HepG2 (cell line): ENCODE measurements around the gene ITGB3. TPM values are rescaled to one million over a fixed set of nuclear protein-coding genes. Genes with fewer than 3 reads are reported as not detected.

Experiments
- ATAC-seq: fragments of 200-7000 bp; cut with Tn5 transposase; 3 replicates; pipeline ENCODE4 v1.9.1; 2020; ENCODE audit warnings: mild to moderate bottlenecking, moderate library complexity
- BruUV-seq: library from RNA; stranded (reverse); fragments of 400-500 nt; replicated peaks from 2 replicates; lab custom pipeline; 2021; lab: Mats Ljungman, UMichigan
- CTCF ChIA-PET: fragments of 300-600 bp; formaldehyde crosslinking; extraction: SDS; loops from one replicate; lab custom pipeline; 2021; ENCODE audit warnings: low total read pairs, inconsistent platforms, low intra/inter-chr PET ratio; lab: Yijun Ruan, JAX
- POLR2A ChIA-PET: fragments of 350-600 bp; sonication (Branson Sonifier 250); formaldehyde crosslinking; loops from one replicate; lab custom pipeline; 2020; ENCODE audit warnings: antibody characterized with exemption, inconsistent platforms; lab: Yijun Ruan, JAX
- DNase-seq: peaks from one replicate; pipeline ENCODE4 v3.0.0-alpha.2; 2015; ENCODE audit warnings: low spot score
- FAIRE-seq: peaks from 3 replicates; lab custom pipeline; 2011; peaks lifted over from hg19 to GRCh38; lab: Jason Lieb, UNC
- H2AFZ ChIP-seq: one replicate; pipeline ENCODE4 v1.6.1; 2011; ENCODE audit warnings: low read length, inconsistent platforms
- H3K27ac ChIP-seq: fragments of 300-600 bp; 3 replicates; pipeline ENCODE4 v1.8.0; 2011; ENCODE audit warnings: mixed run types, mild to moderate bottlenecking, mixed read lengths, low read length, inconsistent platforms; ENCODE audit not compliant: insufficient read depth; ENCODE audit errors: extremely low read length
- H3K27me3 ChIP-seq, 2 experiments: fragments of 200-600 bp in 1 of 2; 2 replicates in 1 of 2; 3 replicates in 1 of 2; pipeline versions ENCODE4 v1.6.0 to v1.8.0; 2011; ENCODE audit warnings: low read length in 2 of 2, mild to moderate bottlenecking in 2 of 2, moderate library complexity in 2 of 2, inconsistent platforms in 1 of 2; ENCODE audit not compliant: insufficient read depth in 2 of 2, control insufficient read depth in 1 of 2
- H3K36me3 ChIP-seq, 2 experiments: fragments of 200-600 bp in 1 of 2; replicated peaks in 1 of 2; 2 replicates in 1 of 2; 3 replicates in 1 of 2; pipeline versions ENCODE4 v1.5.1 to v1.8.0; 2011; ENCODE audit warnings: low read length in 2 of 2, inconsistent platforms in 1 of 2; ENCODE audit not compliant: insufficient read depth in 2 of 2, control insufficient read depth in 1 of 2
- H3K4me1 ChIP-seq: 2 replicates; pipeline ENCODE4 v1.5.1; 2012; ENCODE audit warnings: low read length, inconsistent platforms; ENCODE audit not compliant: insufficient read depth
- H3K4me2 ChIP-seq: 2 replicates; pipeline ENCODE4 v1.6.0; 2011; ENCODE audit warnings: low read depth, low read length, inconsistent platforms
- H3K4me3 ChIP-seq, 3 experiments: fragments of 200-600 bp in 1 of 3; sonication (generic), shearing (Covaris generic) in 1 of 3; replicated peaks in 1 of 3; 2 replicates each; pipeline ENCODE4 v1.5.1; 2011 to 2016; ENCODE audit warnings: low read length in 3 of 3, inconsistent platforms in 2 of 3, low read depth in 2 of 3, mild to moderate bottlenecking in 2 of 3, control low read depth in 1 of 3, mixed read lengths in 1 of 3; ENCODE audit not compliant: insufficient read depth in 1 of 3
- H3K79me2 ChIP-seq: one replicate; pipeline ENCODE4 v1.6.1; 2011; ENCODE audit warnings: low read length, inconsistent platforms; ENCODE audit not compliant: insufficient read depth
- H3K9ac ChIP-seq: 2 replicates; pipeline ENCODE4 v1.6.0; 2011; ENCODE audit warnings: mild to moderate bottlenecking, low read depth, low read length, inconsistent platforms; ENCODE audit not compliant: insufficient read depth
- H3K9me3 ChIP-seq: 2 replicates; pipeline ENCODE4 v1.5.1; 2012; ENCODE audit warnings: mild to moderate bottlenecking, low read length
- H4K20me1 ChIP-seq: 2 replicates; pipeline ENCODE4 v1.6.0; 2011; ENCODE audit warnings: inconsistent platforms, mild to moderate bottlenecking, low read length, moderate library complexity; ENCODE audit not compliant: insufficient read depth
- DNMT1 ChIP-seq: sonication (generic); formaldehyde crosslinking; IDR thresholded peaks from 2 replicates; pipeline ENCODE4 v1.5.1; 2020; ENCODE audit warnings: mild to moderate bottlenecking, missing genetic modification reagents
- HES4 ChIP-seq: sonication (generic); formaldehyde crosslinking; IDR thresholded peaks from 2 replicates; pipeline ENCODE4 v1.9.0; 2021; ENCODE audit warnings: mild to moderate bottlenecking, missing genetic modification reagents, borderline replicate concordance
- MTF2 ChIP-seq: sonication (generic); formaldehyde crosslinking; IDR thresholded peaks from 2 replicates; pipeline ENCODE4 v1.5.0; 2020; ENCODE audit warnings: missing genetic modification reagents, borderline replicate concordance
- POLR2G ChIP-seq: fragments of 200-400 bp; formaldehyde crosslinking; IDR thresholded peaks from 2 replicates; pipeline ENCODE4 v1.6.1; 2018; ENCODE audit warnings: mild to moderate bottlenecking, low read depth, low read length, moderate library complexity
- ZNF20 ChIP-seq: sonication (generic); formaldehyde crosslinking; IDR thresholded peaks from 2 replicates; pipeline ENCODE4 v1.4.0; 2020; ENCODE audit warnings: mild to moderate bottlenecking, moderate library complexity, missing genetic modification reagents
- ZNF451 ChIP-seq: sonication (generic); formaldehyde crosslinking; IDR thresholded peaks from 2 replicates; pipeline ENCODE4 v1.5.0; 2020; ENCODE audit warnings: mild to moderate bottlenecking, missing genetic modification reagents
- ZNF564 ChIP-seq: sonication (generic); formaldehyde crosslinking; IDR thresholded peaks from 2 replicates; pipeline ENCODE4 v1.8.1; 2023; ENCODE audit warnings: mild to moderate bottlenecking, missing genetic modification reagents
- WGBS: methylation state at CpG from one replicate; pipeline ENCODE4 v1.1.6; 2017; ENCODE audit warnings: low lambda C conversion rate; 5-methylcytosine and 5-hydroxymethylcytosine counted together
- in situ Hi-C: cut with HindIII; loops from 2 replicates; pipeline ENCODE4 v1.10.0; 2017; ENCODE audit warnings: low pct_unique_long_range_greater_than_20kb; ENCODE audit not compliant: extremely low pct_ligation_motif_present
- intact Hi-C: fragments of 100-400 bp; cut with micrococcal nuclease; formaldehyde crosslinking; loops from one replicate; pipeline ENCODE4 v1.10.0; 2022; ENCODE audit not compliant: unreplicated experiment
- polyA plus RNA-seq, 8 experiments: library from polyadenylated mRNA; depleted of rRNA in 3 of 8; stranded (reverse) in 7 of 8; unstranded in 1 of 8; fragments of >200 nt; fragmentation: Illumina TruSeq in 4 of 8; extraction: Trizol in 4 of 8; gene quantifications; 2 replicates each; pipeline versions ENCODE4 v1.2.1 to v1.2.3, GENCODE V29; 2011 to 2016; ENCODE audit warnings: low read depth in 4 of 8, missing spikeins in 1 of 8, mixed read lengths in 1 of 8; ENCODE audit not compliant: insufficient read depth in 1 of 8
- total RNA-seq, 5 experiments: library from RNA; depleted of rRNA; stranded (reverse); fragments of >200 nt; fragmentation: Illumina TruSeq; extraction: Trizol; gene quantifications; 2 replicates each; pipeline ENCODE4 v1.2.3, GENCODE V29; 2016; ENCODE audit warnings: low read depth in 1 of 5
- TF ChIP-seq, protein P1 (sequence below): sonication (generic); formaldehyde crosslinking; IDR thresholded peaks from 2 replicates; pipeline ENCODE4 v1.4.0; 2020; ENCODE audit warnings: missing genetic modification reagents
- TF ChIP-seq, protein P2 (sequence below): conservative IDR thresholded peaks from 2 replicates; pipeline ENCODE4 v1.6.1; 2018; ENCODE audit warnings: missing genetic modification reagents
- TF ChIP-seq, protein P3 (sequence below): sonication (generic); formaldehyde crosslinking; IDR thresholded peaks from 2 replicates; pipeline ENCODE4 v1.5.1; 2020; ENCODE audit warnings: mild to moderate bottlenecking, missing genetic modification reagents, moderate library complexity
- TF ChIP-seq, protein P4 (sequence below): sonication (generic); formaldehyde crosslinking; IDR thresholded peaks from 2 replicates; pipeline ENCODE4 v1.4.0; 2020; ENCODE audit warnings: mild to moderate bottlenecking, missing genetic modification reagents, borderline replicate concordance

ITGB3 gene
- total and polyA plus RNA-seq, 2 of the 13 experiments (the other 11 are each of a cell fraction or from before 2014, with no cell fraction given) = 0.09 to 0.31 TPM

DNA sequence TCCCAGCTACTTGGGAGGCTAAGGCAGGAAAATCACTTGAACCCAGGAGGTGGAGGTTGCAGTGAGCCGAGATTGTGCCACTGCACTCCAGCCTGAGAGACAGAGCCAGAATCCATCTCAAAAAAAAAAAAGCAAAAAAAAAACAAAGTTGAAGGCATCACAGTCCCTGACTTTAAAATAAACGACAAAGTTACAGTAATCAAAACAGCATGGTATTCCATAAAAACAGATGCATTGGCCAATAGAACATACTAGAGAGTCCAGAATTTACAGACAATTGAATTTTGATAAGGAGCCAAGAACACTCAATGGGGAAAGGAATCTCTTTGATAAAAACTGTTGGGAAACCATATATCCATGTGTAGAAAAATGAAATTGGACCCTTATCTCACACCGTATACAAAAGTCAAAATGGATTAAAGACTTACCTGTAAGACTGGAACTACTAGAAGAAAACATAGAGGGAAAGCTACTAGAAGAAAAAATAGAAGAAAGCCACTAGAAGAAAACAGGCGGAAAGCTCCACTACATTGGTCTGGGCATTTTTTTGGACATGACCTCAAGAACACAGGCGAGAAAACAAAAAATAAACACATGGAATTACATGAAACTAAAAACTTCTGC, 67.4 kb downstream of the ITGB3 start:
- H3K36me3 ChIP-seq = no peaks in the 10 kb centered on the region
- FAIRE-seq (no peak), DNase-seq (no peak), ATAC-seq (no peak)
- H3K9ac ChIP-seq = no peak overlapping the region
- H3K4me1 ChIP-seq = peaks cover 50% of the 10 kb centered on the region
- POLR2A ChIA-PET = no interaction called here
- no peaks in the 10 kb centered on the region for H4K20me1 ChIP-seq
- H3K9me3 ChIP-seq = peaks cover 6% of the 10 kb centered on the region; the same call in 1 of the 2 replicates
- H3K4me2 ChIP-seq = no peak overlapping the region
- no TSS peak for BruUV-seq
- WGBS = 73% methylated on average over 5 of the region's 5 CpGs
- intact Hi-C loops = no loop called here
- no peak overlapping the region for H3K27ac ChIP-seq
- in situ Hi-C loops = no loop called here
- H3K79me2 ChIP-seq = no peaks in the 10 kb centered on the region
- no peaks in the 10 kb centered on the region for H3K27me3 ChIP-seq
- no peak overlapping the region for H3K4me3 ChIP-seq
- H2AFZ ChIP-seq = no peak overlapping the region
- CTCF ChIA-PET = no interaction called here
- TF ChIP-seq, protein P1, sequence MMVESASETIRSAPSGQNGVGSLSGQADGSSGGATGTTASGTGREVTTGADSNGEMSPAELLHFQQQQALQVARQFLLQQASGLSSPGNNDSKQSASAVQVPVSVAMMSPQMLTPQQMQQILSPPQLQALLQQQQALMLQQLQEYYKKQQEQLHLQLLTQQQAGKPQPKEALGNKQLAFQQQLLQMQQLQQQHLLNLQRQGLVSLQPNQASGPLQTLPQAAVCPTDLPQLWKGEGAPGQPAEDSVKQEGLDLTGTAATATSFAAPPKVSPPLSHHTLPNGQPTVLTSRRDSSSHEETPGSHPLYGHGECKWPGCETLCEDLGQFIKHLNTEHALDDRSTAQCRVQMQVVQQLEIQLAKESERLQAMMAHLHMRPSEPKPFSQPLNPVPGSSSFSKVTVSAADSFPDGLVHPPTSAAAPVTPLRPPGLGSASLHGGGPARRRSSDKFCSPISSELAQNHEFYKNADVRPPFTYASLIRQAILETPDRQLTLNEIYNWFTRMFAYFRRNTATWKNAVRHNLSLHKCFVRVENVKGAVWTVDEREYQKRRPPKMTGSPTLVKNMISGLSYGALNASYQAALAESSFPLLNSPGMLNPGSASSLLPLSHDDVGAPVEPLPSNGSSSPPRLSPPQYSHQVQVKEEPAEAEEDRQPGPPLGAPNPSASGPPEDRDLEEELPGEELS (CRISPR knock-in tag) = no peak
- TF ChIP-seq POLR2G (no peak), DNMT1 (CRISPR knock-in tag) (no peak), HES4 (CRISPR knock-in tag) (no peak), ZNF451 (CRISPR knock-in tag) (no peak), ZNF20 (CRISPR knock-in tag) (no peak), MTF2 (CRISPR knock-in tag) (no peak), ZNF564 (no peak)
- TF ChIP-seq, protein P2, sequence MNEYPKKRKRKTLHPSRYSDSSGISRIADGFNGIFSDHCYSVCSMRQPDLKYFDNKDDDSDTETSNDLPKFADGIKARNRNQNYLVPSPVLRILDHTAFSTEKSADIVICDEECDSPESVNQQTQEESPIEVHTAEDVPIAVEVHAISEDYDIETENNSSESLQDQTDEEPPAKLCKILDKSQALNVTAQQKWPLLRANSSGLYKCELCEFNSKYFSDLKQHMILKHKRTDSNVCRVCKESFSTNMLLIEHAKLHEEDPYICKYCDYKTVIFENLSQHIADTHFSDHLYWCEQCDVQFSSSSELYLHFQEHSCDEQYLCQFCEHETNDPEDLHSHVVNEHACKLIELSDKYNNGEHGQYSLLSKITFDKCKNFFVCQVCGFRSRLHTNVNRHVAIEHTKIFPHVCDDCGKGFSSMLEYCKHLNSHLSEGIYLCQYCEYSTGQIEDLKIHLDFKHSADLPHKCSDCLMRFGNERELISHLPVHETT (CRISPR knock-in tag) = no peak
- TF ChIP-seq, protein P3, sequence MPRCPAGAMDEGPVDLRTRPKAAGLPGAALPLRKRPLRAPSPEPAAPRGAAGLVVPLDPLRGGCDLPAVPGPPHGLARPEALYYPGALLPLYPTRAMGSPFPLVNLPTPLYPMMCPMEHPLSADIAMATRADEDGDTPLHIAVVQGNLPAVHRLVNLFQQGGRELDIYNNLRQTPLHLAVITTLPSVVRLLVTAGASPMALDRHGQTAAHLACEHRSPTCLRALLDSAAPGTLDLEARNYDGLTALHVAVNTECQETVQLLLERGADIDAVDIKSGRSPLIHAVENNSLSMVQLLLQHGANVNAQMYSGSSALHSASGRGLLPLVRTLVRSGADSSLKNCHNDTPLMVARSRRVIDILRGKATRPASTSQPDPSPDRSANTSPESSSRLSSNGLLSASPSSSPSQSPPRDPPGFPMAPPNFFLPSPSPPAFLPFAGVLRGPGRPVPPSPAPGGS (CRISPR knock-in tag) = no peak
- TF ChIP-seq, protein P4, sequence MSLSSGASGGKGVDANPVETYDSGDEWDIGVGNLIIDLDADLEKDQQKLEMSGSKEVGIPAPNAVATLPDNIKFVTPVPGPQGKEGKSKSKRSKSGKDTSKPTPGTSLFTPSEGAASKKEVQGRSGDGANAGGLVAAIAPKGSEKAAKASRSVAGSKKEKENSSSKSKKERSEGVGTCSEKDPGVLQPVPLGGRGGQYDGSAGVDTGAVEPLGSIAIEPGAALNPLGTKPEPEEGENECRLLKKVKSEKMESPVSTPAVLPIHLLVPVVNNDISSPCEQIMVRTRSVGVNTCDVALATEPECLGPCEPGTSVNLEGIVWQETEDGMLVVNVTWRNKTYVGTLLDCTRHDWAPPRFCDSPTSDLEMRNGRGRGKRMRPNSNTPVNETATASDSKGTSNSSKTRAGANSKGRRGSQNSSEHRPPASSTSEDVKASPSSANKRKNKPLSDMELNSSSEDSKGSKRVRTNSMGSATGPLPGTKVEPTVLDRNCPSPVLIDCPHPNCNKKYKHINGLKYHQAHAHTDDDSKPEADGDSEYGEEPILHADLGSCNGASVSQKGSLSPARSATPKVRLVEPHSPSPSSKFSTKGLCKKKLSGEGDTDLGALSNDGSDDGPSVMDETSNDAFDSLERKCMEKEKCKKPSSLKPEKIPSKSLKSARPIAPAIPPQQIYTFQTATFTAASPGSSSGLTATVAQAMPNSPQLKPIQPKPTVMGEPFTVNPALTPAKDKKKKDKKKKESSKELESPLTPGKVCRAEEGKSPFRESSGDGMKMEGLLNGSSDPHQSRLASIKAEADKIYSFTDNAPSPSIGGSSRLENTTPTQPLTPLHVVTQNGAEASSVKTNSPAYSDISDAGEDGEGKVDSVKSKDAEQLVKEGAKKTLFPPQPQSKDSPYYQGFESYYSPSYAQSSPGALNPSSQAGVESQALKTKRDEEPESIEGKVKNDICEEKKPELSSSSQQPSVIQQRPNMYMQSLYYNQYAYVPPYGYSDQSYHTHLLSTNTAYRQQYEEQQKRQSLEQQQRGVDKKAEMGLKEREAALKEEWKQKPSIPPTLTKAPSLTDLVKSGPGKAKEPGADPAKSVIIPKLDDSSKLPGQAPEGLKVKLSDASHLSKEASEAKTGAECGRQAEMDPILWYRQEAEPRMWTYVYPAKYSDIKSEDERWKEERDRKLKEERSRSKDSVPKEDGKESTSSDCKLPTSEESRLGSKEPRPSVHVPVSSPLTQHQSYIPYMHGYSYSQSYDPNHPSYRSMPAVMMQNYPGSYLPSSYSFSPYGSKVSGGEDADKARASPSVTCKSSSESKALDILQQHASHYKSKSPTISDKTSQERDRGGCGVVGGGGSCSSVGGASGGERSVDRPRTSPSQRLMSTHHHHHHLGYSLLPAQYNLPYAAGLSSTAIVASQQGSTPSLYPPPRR (CRISPR knock-in tag) = no peak
